B cell (primary cell): ENCODE results near the gene CDKAL1. TPM values are rescaled to one million over a fixed set of nuclear protein-coding genes. Genes with fewer than 3 reads are reported as not detected.

ENCODE experiments used
- ATAC-seq: fragments of 200-7000 bp; cut with Tn5 transposase; one replicate; pipeline ENCODE4 v1.10.0; 2021; ENCODE audit warnings: low read depth, mild to moderate bottlenecking, moderate number of reproducible peaks, moderate library complexity
- CTCF ChIA-PET: fragments of 350-600 bp; sonication (Branson Sonifier 250); formaldehyde crosslinking; loops from one replicate; lab custom pipeline; 2021; ENCODE audit warnings: antibody characterized with exemption, inconsistent platforms; lab: Charles Lee
- POLR2A ChIA-PET: fragments of 350-600 bp; sonication (Branson Sonifier 250); formaldehyde crosslinking; loops from one replicate; lab custom pipeline; 2021; ENCODE audit warnings: antibody characterized with exemption; lab: Charles Lee
- DNase-seq: peaks from one replicate; pipeline ENCODE4 v3.0.0; 2013
- H2AFZ ChIP-seq: 2 replicates; pipeline ENCODE4 v1.6.1; 2012; ENCODE audit warnings: mild to moderate bottlenecking, low read depth, low read length; ENCODE audit not compliant: insufficient read depth, poor library complexity, severe bottlenecking
- H3K27ac ChIP-seq, 2 donors: 1 replicate in 1 of 2; 2 replicates in 1 of 2; pipeline ENCODE4 v1.5.1; 2012 to 2013; ENCODE audit warnings: low read length in 2 of 2, mild to moderate bottlenecking in 2 of 2, moderate library complexity in 1 of 2
- H3K27me3 ChIP-seq, 4 experiments: fragments of 200-600 bp in 1 of 4; sonication (generic) in 1 of 4; replicated peaks in 1 of 4; 1 replicate in 2 of 4; 2 replicates in 2 of 4; pipeline versions ENCODE4 v1.6.1 to v1.7.0; 2013 to 2016; ENCODE audit warnings: low read length in 3 of 4, mild to moderate bottlenecking in 2 of 4, mixed read lengths in 1 of 4, moderate library complexity in 1 of 4; ENCODE audit not compliant: insufficient read depth in 4 of 4, control insufficient read depth in 3 of 4; ENCODE audit errors: control extremely low read depth in 1 of 4
- H3K36me3 ChIP-seq, 2 experiments: replicated peaks in 1 of 2; 1 replicate in 1 of 2; 2 replicates in 1 of 2; pipeline versions ENCODE4 v1.6.1 to v1.7.1; 2013; ENCODE audit warnings: low read length in 1 of 2; ENCODE audit not compliant: insufficient read depth in 2 of 2, control insufficient read depth in 1 of 2; ENCODE audit errors: control extremely low read depth in 1 of 2, extremely low read depth in 1 of 2
- H3K4me1 ChIP-seq, 2 donors: fragments of 200-600 bp in 1 of 2; sonication (generic) in 1 of 2; 1 replicate in 1 of 2; 2 replicates in 1 of 2; pipeline versions ENCODE4 v1.5.1 to v1.6.1; 2013 to 2017; ENCODE audit warnings: low read length in 2 of 2; ENCODE audit not compliant: control insufficient read depth in 2 of 2, insufficient read depth in 2 of 2
- H3K4me2 ChIP-seq: replicated peaks from 2 replicates; pipeline ENCODE3; 2012; ENCODE audit warnings: mild to moderate bottlenecking, low read depth, low read length; ENCODE audit not compliant: poor library complexity, severe bottlenecking
- H3K4me3 ChIP-seq, 5 experiments: fragments of 200-600 bp in 1 of 5; sonication (generic) in 1 of 5; 1 replicate in 3 of 5; 2 replicates in 2 of 5; pipeline versions ENCODE4 v1.5.1 to v1.7.0; 2011 to 2016; ENCODE audit warnings: low read length in 4 of 5, mild to moderate bottlenecking in 4 of 5, low read depth in 2 of 5, control low read depth in 1 of 5, moderate library complexity in 1 of 5; ENCODE audit not compliant: insufficient read depth in 1 of 5; ENCODE audit errors: control extremely low read depth in 1 of 5, extremely low read depth in 1 of 5
- H3K79me2 ChIP-seq: fragments of 200-600 bp; sonication (generic); one replicate; pipeline ENCODE4 v1.6.0; 2016; ENCODE audit warnings: low read length; ENCODE audit not compliant: control insufficient read depth, insufficient read depth
- H3K9ac ChIP-seq: fragments of 200-600 bp; sonication (generic); 2 replicates; pipeline ENCODE4 v1.6.1; 2017; ENCODE audit warnings: mild to moderate bottlenecking, low read length, moderate library complexity
- H3K9me3 ChIP-seq, 3 donors: one replicate each; pipeline versions ENCODE4 v1.6.1 to v1.7.1; 2013; ENCODE audit warnings: low read length in 2 of 3; ENCODE audit not compliant: control insufficient read depth in 2 of 3, insufficient read depth in 1 of 3; ENCODE audit errors: control extremely low read depth in 1 of 3
- H4K20me1 ChIP-seq: 2 replicates; pipeline ENCODE4 v1.6.0; 2012; ENCODE audit warnings: mild to moderate bottlenecking, low read length; ENCODE audit not compliant: insufficient read depth, control insufficient read depth, poor library complexity, severe bottlenecking
- H3K27ac Mint-ChIP-seq: one replicate; pipeline ENCODE4 v1.8.0; 2021; ENCODE audit warnings: mixed read lengths
- H3K27me3 Mint-ChIP-seq: one replicate; pipeline ENCODE4 v1.8.0; 2021; ENCODE audit warnings: mixed read lengths
- H3K4me1 Mint-ChIP-seq: one replicate; pipeline ENCODE4 v1.8.0; 2021; ENCODE audit warnings: mixed read lengths
- H3K4me3 Mint-ChIP-seq: one replicate; pipeline ENCODE4 v1.8.0; 2021; ENCODE audit warnings: mixed read lengths
- H3K9me3 Mint-ChIP-seq: one replicate; pipeline ENCODE4 v1.8.0; 2022; ENCODE audit warnings: mixed read lengths; ENCODE audit not compliant: insufficient read depth
- EZH2 ChIP-seq: IDR thresholded peaks from 2 replicates; pipeline ENCODE4 v1.6.1; 2012; ENCODE audit warnings: borderline replicate concordance, low read depth, mild to moderate bottlenecking, moderate library complexity, low read length; ENCODE audit not compliant: insufficient read depth, poor library complexity, severe bottlenecking
- WGBS: methylation state at CpG from one replicate; pipeline ENCODE4 v1.1.5; 2013; ENCODE audit warnings: missing lambda C conversion rate; ENCODE audit not compliant: insufficient coverage; 5-methylcytosine and 5-hydroxymethylcytosine counted together
- intact Hi-C: fragments of 100-400 bp; cut with micrococcal nuclease; formaldehyde crosslinking; loops from one replicate; pipeline ENCODE4 v1.10.0; 2022
- polyA plus RNA-seq: library from polyadenylated mRNA; depleted of rRNA; stranded (reverse); fragments of >200 nt; gene quantifications from 2 replicates; pipeline ENCODE4 v1.2.3, GENCODE V29; 2012
- total RNA-seq, 2 donors: library from RNA; stranded (reverse); fragments of 120-200 nt in 1 of 2; gene quantifications; 1 replicate in 1 of 2; 2 replicates in 1 of 2; pipeline versions ENCODE4 v1.2.3 to v1.2.4, GENCODE V29; 2013 to 2022
- TF ChIP-seq, protein P1 (sequence below): fragments of 200-600 bp; IDR thresholded peaks from one replicate; pipeline ENCODE4 v1.8.0; 2022; ENCODE audit warnings: antibody characterized with exemption, mild to moderate bottlenecking

CDKAL1 gene
- total and polyA plus RNA-seq, 2 donors (not counting 1 experiment from before 2014, with no cell fraction given), result 6.1 to 33.3 TPM

DNA sequence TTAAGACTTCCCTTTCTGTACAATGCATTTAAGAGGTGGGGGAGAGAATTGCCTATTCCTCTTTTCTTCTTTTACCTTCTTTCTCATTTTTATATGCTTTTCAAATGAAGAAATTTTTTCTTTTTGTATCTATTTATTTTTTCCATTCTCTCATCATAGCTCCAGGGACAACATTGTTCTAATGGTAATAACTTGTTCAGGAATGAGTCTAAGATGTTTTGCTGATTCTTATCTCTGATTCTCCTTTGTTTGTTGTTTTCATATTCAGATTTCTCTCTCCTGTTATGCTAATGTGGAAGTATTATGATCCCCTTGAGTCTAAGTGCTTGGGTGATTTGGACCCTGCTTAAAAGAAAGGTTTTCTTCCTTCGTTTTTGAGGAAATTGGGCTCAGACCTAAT, 451.6 kb downstream of the CDKAL1 start:
- TF ChIP-seq EZH2, result no peak
- TF ChIP-seq, protein P1, sequence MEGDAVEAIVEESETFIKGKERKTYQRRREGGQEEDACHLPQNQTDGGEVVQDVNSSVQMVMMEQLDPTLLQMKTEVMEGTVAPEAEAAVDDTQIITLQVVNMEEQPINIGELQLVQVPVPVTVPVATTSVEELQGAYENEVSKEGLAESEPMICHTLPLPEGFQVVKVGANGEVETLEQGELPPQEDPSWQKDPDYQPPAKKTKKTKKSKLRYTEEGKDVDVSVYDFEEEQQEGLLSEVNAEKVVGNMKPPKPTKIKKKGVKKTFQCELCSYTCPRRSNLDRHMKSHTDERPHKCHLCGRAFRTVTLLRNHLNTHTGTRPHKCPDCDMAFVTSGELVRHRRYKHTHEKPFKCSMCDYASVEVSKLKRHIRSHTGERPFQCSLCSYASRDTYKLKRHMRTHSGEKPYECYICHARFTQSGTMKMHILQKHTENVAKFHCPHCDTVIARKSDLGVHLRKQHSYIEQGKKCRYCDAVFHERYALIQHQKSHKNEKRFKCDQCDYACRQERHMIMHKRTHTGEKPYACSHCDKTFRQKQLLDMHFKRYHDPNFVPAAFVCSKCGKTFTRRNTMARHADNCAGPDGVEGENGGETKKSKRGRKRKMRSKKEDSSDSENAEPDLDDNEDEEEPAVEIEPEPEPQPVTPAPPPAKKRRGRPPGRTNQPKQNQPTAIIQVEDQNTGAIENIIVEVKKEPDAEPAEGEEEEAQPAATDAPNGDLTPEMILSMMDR, result no peak
- intact Hi-C loops, result no loop called here
- Histone ChIP-seq H4K20me1 (no peaks in the 10 kb centered on the region), H3K27me3 (no peaks in the 10 kb centered on the region), H2AFZ (no peak overlapping the region), H3K79me2 (no peaks in the 10 kb centered on the region), H3K4me2 (no peak overlapping the region), H3K36me3 (no peaks in the 10 kb centered on the region), H3K9me3 (peaks cover 0 to 22% (median 11%) of the 10 kb centered on the region in 3 donors), H3K9ac (no peak overlapping the region), H3K4me1 (no peaks in the 10 kb centered on the region), H3K4me3 (no peak overlapping the region), H3K27ac (no peak overlapping the region)
- POLR2A ChIA-PET, result no interaction called here
- DNase-seq, result no peak
- H3K4me1 Mint-ChIP-seq, result no peaks in the 10 kb centered on the region
- CTCF ChIA-PET, result no interaction called here
- no peak overlapping the region for H3K4me3 Mint-ChIP-seq
- H3K27ac Mint-ChIP-seq, result no peak overlapping the region
- H3K9me3 Mint-ChIP-seq, result peaks cover 11% of the 10 kb centered on the region
- no peak for ATAC-seq
- H3K27me3 Mint-ChIP-seq, result no peaks in the 10 kb centered on the region
- WGBS, result no CpG with 5 or more reads among the region's 1 CpG

DNA sequence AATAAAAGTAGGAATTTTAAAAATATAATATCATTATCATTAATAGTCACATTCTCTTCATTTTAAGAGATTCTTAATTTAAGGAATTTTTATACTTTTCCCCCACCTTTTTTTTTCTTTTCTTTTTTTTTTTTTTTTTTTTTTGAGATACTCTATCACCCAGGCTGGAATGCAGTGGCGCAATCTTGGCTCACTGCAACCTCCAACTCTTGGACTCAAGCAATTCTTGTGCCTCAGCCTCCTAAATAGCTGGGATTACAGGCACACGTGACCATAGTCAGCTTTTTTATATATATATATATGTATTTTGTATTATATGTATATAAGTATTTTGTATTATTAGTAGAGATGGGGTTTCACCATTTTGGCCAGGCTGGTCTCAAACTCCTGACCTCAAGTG, 457.7 kb downstream of the CDKAL1 start:
- no peak for DNase-seq
- Histone ChIP-seq H3K27me3 (no peaks in the 10 kb centered on the region), H3K4me1 (peaks cover 0 to under 1% of the 10 kb centered on the region in 2 donors), H3K79me2 (no peaks in the 10 kb centered on the region), H3K4me3 (no peak overlapping the region), H4K20me1 (no peaks in the 10 kb centered on the region), H3K36me3 (no peaks in the 10 kb centered on the region), H3K9me3 (peaks cover 0 to 6% (median 0%) of the 10 kb centered on the region in 3 donors), H3K27ac (no peak overlapping the region), H3K4me2 (no peak overlapping the region), H2AFZ (no peak overlapping the region), H3K9ac (no peak overlapping the region)
- no peak for TF ChIP-seq EZH2
- TF ChIP-seq, protein P1, result no peak
- Mint-ChIP-seq H3K27ac (no peak overlapping the region), H3K4me3 (no peak overlapping the region), H3K9me3 (peaks cover 7% of the 10 kb centered on the region), H3K4me1 (peaks cover 2% of the 10 kb centered on the region), H3K27me3 (no peaks in the 10 kb centered on the region)
- no CpG with 5 or more reads among the region's 2 CpGs for WGBS
- intact Hi-C loops, result no loop called here
- CTCF ChIA-PET, result no interaction called here
- POLR2A ChIA-PET, result no interaction called here
- ATAC-seq, result no peak
